Lower leg skin (tissue), 3 donors: ENCODE results near the gene HCCS.

Source experiments
- CTCF ChIP-seq, 3 donors: fragments of 450-650 bp; IDR thresholded peaks; one replicate each; pipeline ENCODE4 v1.5.1; 2016; ENCODE audit warnings: antibody characterized with exemption in 3 of 3, mild to moderate bottlenecking in 3 of 3, moderate library complexity in 2 of 3
- POLR2A ChIP-seq, 2 donors: fragments of 450-650 bp; IDR thresholded peaks; one replicate each; pipeline ENCODE4 v1.6.1; 2016 to 2017; ENCODE audit warnings: antibody characterized with exemption in 2 of 2, mild to moderate bottlenecking in 1 of 2, moderate library complexity in 1 of 2

GRCh38 chrX:11066812-11067211 lies 44.3 kb upstream of the HCCS start:
- TF ChIP-seq CTCF (IDR thresholded peaks at IDR 0.05) (no peak), POLR2A (IDR thresholded peaks at IDR 0.05) (no peak)
